IPS-18a (cell line): ENCODE measurements around the gene SH2D6.
"Not testable (repeated sequence)": the region's sequence is repeated elsewhere in the genome, so short reads cannot be mapped to it uniquely, and the experiment has no call there.

ENCODE experiments used
- H3K27ac ChIP-seq: one replicate; pipeline ENCODE4 v1.5.1; 2013; ENCODE audit warnings: low read length
- H3K27me3 ChIP-seq: one replicate; pipeline ENCODE4 v1.6.1; 2013; ENCODE audit warnings: mild to moderate bottlenecking, low read length; ENCODE audit not compliant: control insufficient read depth, insufficient read depth
- H3K36me3 ChIP-seq: one replicate; pipeline ENCODE4 v1.6.1; 2013; ENCODE audit warnings: low read depth, low read length; ENCODE audit not compliant: control insufficient read depth
- H3K4me1 ChIP-seq: one replicate; pipeline ENCODE4 v1.6.1; 2013; ENCODE audit warnings: low read depth, low read length; ENCODE audit not compliant: control insufficient read depth
- H3K4me3 ChIP-seq: one replicate; pipeline ENCODE4 v1.5.1; 2013; ENCODE audit warnings: low read length
- H3K9ac ChIP-seq: one replicate; pipeline ENCODE4 v1.6.1; 2013; ENCODE audit warnings: mild to moderate bottlenecking, low read length, moderate library complexity
- H3K9me3 ChIP-seq: one replicate; pipeline ENCODE4 v1.6.1; 2013; ENCODE audit warnings: low read depth, low read length; ENCODE audit not compliant: control insufficient read depth

Gene SH2D6

DNA sequence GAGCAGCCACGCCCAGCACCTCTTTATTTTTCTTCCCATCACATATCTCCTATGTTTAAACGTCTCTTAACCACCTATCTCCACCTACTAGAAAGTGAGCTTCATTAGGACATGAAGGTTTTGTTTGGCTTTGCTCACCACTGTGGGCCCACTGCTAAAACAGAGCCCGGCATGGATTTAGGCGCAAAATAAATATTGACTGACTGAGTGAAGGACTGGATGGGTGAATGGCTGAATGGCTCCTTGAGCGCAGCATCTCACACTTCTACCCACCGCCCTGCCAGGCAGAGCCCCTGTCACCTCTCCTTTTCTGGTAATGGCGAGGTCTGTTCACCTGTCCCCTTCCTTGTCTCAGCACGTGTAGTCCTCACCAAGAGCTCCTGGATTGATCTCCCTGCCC is 18.5 kb upstream of the SH2D6 start:
- Histone ChIP-seq H3K36me3 (no peaks in the 10 kb centered on the region), H3K4me3 (no peak overlapping the region), H3K9me3 (no peaks in the 10 kb centered on the region)

DNA sequence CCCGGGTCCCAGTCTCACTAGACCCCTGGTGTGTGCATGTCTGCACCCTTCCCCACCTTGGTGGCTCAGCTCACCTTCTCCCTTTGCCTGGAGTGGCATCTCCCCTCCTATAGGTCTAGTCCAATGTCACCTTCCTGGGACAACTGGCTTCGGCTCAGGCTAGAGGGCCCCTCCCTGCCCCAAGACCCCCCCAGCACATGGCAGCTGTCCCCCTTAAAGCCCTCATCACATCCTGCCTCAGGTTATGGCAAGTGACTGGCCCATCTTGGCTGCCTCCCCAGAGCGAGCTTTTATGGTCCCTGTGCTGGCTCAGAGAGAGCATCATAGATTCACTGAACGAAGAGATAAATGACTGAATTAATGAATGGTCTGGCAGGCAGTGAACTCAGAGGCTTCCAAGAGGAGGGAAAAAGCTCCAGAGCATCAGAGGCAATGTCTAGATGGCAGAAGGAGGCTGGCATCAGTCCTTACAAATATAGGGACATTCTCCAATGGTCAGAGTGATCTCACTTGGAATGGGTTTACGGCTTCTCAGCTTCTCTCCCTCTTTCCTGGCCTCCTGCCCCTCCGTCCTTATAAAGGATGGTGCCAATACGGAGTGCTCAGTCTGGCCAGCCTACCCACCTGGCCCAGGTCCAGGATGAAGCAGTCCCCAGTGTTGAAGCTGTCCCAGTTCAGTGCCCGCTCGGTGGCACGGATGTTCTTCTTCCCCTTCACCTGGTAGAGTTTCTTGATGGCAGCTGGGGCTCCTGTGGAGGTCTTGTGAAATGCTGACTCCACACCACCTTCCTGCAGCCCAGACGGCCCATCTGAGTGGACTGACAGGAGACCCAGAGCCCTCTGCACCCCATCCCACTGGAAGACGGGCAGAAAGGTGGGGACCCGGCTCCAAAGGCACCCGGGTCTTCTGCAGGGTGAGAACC is 17.7 kb upstream of the SH2D6 start:
- no peaks in the 10 kb centered on the region for H3K9me3 ChIP-seq
- H3K27ac ChIP-seq = no peak overlapping the region
- H3K4me3 ChIP-seq = no peak overlapping the region
- H3K27me3 ChIP-seq = no peaks in the 10 kb centered on the region
- H3K9ac ChIP-seq = no peak overlapping the region
- no peaks in the 10 kb centered on the region for H3K36me3 ChIP-seq
- peaks cover 7% of the 10 kb centered on the region for H3K4me1 ChIP-seq

More for the DNA sequence above, 18.5 kb upstream of the SH2D6 start:
- Histone ChIP-seq H3K9ac (no peak overlapping the region), H3K4me1 (no peaks in the 10 kb centered on the region), H3K27me3 (no peaks in the 10 kb centered on the region), H3K27ac (no peak overlapping the region)

DNA sequence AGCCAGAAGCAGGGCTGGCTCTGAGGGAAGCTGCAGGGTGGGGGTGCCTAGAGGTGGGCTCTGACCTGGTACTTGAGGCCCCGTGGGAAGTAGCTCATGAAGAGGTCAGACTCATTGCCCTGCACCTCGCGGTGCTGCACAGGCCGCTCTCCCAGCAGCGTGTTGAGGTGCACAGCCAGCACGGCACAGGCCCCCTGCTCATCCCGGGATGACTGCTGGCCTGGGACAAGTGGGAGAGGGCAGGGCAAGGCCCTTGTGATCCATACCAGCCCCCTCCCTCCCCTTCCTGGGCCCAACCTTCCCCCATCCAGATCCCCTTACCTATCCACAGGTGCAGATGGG is 17.1 kb upstream of the SH2D6 start:
- Histone ChIP-seq H3K4me3 (no peak overlapping the region), H3K36me3 (no peaks in the 10 kb centered on the region), H3K9ac (no peak overlapping the region), H3K4me1 (peaks cover 8% of the 10 kb centered on the region), H3K9me3 (no peaks in the 10 kb centered on the region), H3K27me3 (no peaks in the 10 kb centered on the region), H3K27ac (no peak overlapping the region)

DNA sequence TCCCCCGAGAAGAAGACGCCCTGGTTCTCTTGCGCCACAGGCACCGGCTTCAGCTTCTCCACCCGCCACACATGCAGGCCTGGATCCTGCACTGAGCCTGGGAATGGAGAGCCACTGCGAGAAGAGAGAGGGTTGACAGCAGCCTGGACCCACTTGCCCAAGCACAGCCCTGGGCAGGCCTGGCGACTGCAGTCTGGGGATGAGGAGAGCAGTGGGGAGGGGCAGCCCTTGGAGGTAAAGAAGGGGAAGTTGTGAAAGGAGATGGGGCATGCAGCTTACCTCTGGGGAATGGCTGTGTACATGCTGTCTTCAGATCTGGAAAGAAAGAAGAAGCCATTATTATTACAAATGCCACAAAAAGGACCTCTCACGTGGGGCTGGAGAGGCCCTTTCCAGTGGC is 16.7 kb upstream of the SH2D6 start:
- Histone ChIP-seq H3K36me3 (no peaks in the 10 kb centered on the region), H3K27ac (no peak overlapping the region), H3K9me3 (no peaks in the 10 kb centered on the region), H3K4me3 (no peak overlapping the region), H3K27me3 (no peaks in the 10 kb centered on the region), H3K4me1 (peaks cover 8% of the 10 kb centered on the region), H3K9ac (no peak overlapping the region)

DNA sequence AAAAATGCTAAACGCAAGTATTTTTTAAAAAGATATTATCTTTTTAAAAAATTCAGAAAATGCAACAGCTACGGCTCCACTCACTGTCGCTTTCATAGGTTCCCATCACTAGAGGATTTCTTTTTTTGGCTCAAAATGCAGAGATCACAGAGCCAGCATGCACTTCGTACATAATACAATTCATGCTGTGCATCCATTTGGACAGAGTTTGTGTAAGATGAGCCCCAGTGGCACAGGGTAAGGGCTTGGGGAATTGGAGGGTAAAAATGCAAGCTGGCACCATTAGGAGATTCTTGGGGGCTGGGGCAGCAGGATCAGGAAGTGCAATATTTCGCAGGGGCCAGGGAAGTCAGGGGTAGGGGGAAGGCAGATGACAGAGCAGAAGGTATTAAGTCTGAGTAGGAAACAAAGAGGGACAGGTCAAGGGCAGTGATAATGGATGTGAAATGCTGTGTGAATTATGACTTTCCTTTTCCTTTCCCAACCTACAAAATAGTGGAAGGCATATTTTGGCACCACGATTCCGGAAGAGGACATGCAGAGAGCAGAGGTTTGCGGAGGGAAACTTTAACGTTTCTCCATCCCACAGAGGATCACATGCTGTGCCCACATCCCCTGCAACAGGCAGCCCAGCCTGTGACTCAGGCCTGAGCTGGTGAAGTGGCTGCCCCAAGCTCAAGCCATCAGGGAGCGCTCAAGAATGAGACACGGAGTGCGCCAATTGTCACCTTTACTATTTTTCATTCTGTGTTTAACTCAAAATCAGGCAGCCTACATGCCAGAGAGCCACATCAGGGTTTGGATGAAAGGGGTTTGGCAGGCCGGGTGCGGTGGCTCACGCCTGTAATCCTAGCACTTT is 13.1 kb upstream of the SH2D6 start:
- Histone ChIP-seq H3K4me3 (no peak overlapping the region), H3K27me3 (no peaks in the 10 kb centered on the region), H3K27ac (no peak overlapping the region), H3K9me3 (no peaks in the 10 kb centered on the region), H3K9ac (peak overlapping the region; percentile 12), H3K4me1 (peaks cover 23% of the 10 kb centered on the region), H3K36me3 (no peaks in the 10 kb centered on the region)

DNA sequence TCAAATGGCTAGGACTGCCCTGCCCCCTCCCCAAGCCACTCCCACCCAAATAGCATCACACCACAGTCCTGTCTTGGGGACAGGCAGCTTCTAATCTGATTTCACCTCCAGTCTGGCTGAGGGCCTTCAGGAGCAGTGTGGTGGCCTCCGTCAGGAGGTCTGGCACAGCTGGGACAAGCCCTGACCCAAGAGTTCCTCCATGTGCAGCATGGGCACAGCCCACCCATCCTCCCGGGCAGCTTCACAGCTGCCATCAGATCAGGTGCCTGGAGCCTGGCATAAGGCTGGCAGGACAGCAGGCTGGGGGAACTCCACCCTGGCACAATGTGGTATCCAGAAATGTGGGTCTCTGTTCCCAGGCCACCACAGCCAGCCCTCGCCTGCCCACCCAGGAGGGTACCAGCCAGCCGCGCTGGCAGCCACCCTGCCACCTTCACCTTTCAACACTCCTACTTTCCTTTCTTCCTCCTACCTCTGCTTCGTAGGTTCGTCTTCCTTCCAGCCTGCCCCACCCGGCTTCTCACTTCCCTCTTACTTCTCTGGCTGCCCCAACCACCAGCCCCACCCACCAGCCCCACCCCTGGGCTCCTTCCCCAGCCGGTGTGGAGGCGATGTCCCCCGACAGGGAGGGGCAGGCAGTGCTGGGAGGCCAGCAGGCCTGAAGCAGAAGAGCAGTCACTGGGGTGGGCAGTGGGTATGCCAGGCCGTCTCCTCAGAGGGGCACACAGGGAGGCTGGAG is 8.5 kb upstream of the SH2D6 start, which contains the start of gene CAPG:
TSS of gene CAPG (minus strand) at position 522 of the 739 bp plus-strand sequence. CDS start 8,221 bp downstream, outside the sequence.
- H3K9ac ChIP-seq = no peak within 1 kb of the TSS
- H3K27ac ChIP-seq = no peak within 1 kb of the TSS
- no peak within 1 kb of the TSS for H3K4me3 ChIP-seq
- H3K4me1 ChIP-seq = peaks cover 29% of the 10 kb centered on the region
- no peaks in the 10 kb centered on the region for H3K9me3 ChIP-seq
- peaks cover 4% of the 10 kb centered on the region for H3K27me3 ChIP-seq
- no peaks in the 10 kb centered on the region for H3K36me3 ChIP-seq

DNA sequence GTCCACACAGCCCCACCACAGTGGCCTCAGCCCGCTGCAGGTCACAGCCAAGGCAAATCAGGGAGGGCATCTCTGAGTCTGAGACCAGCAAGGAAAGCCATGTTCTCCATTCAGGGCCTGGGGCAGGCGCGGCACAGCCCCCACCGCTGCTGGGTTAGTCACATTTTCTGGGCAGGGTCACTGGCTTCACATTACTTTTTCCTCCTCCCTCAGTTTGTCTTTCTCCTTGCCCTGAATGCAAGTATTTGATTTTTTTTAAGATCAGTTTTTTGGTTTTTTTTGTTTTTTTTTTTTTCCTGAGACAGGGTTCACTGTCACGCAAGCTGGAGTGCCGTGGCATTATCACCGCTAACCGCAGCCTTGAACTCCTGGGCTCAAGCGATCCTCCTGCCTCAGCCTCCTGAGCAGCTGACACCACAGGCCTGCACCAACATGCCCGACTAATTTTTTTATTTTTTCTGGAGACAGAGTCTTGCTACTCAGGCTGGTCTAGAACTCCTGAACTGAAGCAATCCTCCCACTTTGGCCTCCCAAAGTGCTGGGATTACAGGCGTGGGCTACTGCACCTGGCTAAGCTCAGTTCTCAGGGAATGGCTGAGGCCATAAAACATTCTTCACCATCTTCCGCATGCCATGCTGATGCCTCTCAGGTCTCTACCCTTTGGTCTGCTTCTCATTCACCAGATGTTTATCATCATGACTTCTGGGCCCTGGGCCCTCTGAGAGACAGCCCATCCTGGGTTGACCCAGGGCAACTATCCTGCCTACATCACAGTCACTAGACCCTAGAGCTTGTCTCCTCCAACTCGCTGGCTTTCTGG is 7.7 kb upstream of the SH2D6 start:
- Histone ChIP-seq H3K4me1 (peaks cover 22% of the 10 kb centered on the region), H3K9me3 (no peaks in the 10 kb centered on the region), H3K4me3 (no peak overlapping the region), H3K36me3 (no peaks in the 10 kb centered on the region), H3K27ac (no peak overlapping the region), H3K27me3 (peaks cover 4% of the 10 kb centered on the region), H3K9ac (no peak overlapping the region)

DNA sequence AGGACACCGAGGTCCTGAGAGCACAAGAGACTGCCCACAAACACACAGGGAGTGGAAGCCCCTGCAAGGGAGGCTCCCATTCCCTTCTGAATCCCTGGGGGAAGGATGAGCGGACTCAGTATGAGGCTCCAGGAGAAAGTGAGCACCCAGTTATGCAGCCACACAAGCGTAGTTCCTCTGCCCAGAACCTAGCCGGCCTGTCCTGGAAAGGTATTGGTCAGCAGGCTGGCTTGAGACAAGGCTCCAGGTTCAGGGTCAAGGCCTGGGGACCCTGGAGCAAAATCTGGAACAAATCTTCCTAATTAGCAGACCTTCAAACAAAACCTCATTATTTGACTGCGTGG is 7.1 kb upstream of the SH2D6 start:
- peaks cover 4% of the 10 kb centered on the region for H3K27me3 ChIP-seq

DNA sequence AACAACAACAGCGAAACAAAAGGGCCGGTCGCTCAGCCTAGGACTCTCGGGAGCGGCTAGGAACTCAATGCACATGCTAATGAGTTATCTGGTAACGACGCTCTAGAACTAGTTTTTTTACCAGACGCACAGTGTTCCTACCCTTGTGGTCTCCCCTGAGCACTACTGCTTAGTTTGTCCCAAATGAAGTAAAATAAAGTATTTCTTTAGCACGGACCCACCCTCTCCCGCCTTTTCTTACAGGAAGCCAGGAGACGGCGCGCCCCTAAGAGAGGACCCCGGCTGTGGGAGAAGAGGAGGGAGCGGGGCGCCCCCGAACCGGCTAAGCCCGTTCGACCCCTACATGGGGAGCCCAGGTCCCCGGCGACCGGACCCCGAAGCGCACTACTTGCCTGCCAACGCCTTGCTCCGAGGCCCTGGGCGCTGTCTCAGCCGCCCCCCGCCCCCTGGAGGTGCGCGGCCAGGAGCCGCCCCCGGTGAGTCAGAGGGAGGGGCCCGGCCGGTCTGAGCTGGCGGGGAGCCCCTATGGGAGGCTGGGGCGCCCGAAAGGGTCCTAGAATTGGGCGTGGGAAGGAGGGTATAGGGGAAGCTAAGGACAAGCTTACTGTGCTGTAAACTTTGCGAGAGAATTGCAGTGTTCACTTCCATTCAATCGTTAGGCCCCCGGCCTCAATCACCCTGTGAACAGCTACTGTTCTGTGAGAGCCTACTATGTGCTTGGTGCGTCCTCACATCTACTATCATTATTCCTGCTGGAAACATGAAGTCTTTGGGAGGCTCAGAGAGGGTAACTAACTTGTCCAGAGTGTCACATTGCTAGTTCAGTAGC is 4.7 kb upstream of the SH2D6 start:
- Histone ChIP-seq H3K27ac (no peak overlapping the region), H3K4me3 (peak overlapping the region; percentile 51), H3K4me1 (peaks cover 18% of the 10 kb centered on the region), H3K36me3 (no peaks in the 10 kb centered on the region), H3K9ac (peak overlapping the region; percentile 44), H3K27me3 (peaks cover 4% of the 10 kb centered on the region), H3K9me3 (no peaks in the 10 kb centered on the region)

More for the DNA sequence above, 7.1 kb upstream of the SH2D6 start:
- H3K27ac ChIP-seq = no peak overlapping the region
- no peaks in the 10 kb centered on the region for H3K36me3 ChIP-seq
- H3K9me3 ChIP-seq = no peaks in the 10 kb centered on the region
- no peak overlapping the region for H3K4me3 ChIP-seq
- H3K9ac ChIP-seq = no peak overlapping the region
- H3K4me1 ChIP-seq = peaks cover 21% of the 10 kb centered on the region

DNA sequence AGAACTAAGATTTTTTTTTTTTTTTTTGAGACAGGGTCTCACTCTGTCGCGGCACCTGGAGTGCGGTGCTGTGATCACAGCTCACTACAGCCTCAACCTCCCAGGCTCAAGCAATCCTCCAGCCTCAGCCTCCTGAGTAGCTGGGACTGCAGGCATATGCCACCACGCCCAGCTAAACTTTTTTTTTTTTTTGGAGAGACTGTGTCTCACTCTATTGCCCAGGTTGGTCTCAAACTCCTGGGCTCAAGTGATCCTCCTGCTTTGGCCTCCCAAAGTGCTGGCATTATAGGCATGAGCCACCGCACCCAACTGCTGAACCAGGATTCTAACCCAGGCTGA is 4.1 kb upstream of the SH2D6 start:
- not testable (repeated sequence) for H3K36me3 ChIP-seq, H3K27me3 ChIP-seq, H3K27ac ChIP-seq, H3K9me3 ChIP-seq, H3K9ac ChIP-seq
- Histone ChIP-seq H3K4me1 (peaks cover 20% of the 10 kb centered on the region), H3K4me3 (peak overlapping the region; percentile 51)
